Ishikawa (cell line): ENCODE measurements around the gene ROBO2.

Source experiments
- CEBPB ChIP-seq: IDR thresholded peaks from 2 replicates; pipeline ENCODE4 v1.6.1; 2012
- CREB1 ChIP-seq: IDR thresholded peaks from 2 replicates; pipeline ENCODE4 v1.6.1; 2012; ENCODE audit warnings: low read depth
- EGR1 ChIP-seq: IDR thresholded peaks from 2 replicates; pipeline ENCODE4 v1.6.1; 2012
- EP300 ChIP-seq: IDR thresholded peaks from 2 replicates; pipeline ENCODE4 v1.6.1; 2012; ENCODE audit warnings: borderline replicate concordance
- FOXM1 ChIP-seq: IDR thresholded peaks from 2 replicates; pipeline ENCODE4 v1.6.1; 2012; ENCODE audit warnings: low read depth, borderline replicate concordance
- NFIC ChIP-seq: IDR thresholded peaks from 2 replicates; pipeline ENCODE4 v1.6.1; 2012
- RAD21 ChIP-seq: IDR thresholded peaks from 2 replicates; pipeline ENCODE4 v1.6.1; 2012; ENCODE audit warnings: low read depth
- TAF1 ChIP-seq: IDR thresholded peaks from 2 replicates; pipeline ENCODE4 v1.6.1; 2012; ENCODE audit warnings: low read depth, mild to moderate bottlenecking
- TCF12 ChIP-seq: IDR thresholded peaks from 2 replicates; pipeline ENCODE4 v1.6.1; 2012; ENCODE audit warnings: low read depth
- TEAD4 ChIP-seq: IDR thresholded peaks from 2 replicates; pipeline ENCODE4 v1.6.1; 2012
- YY1 ChIP-seq: IDR thresholded peaks from 2 replicates; pipeline ENCODE4 v1.6.1; 2012; ENCODE audit warnings: low read depth
- ZBTB7A ChIP-seq: IDR thresholded peaks from 2 replicates; pipeline ENCODE4 v1.6.1; 2012; ENCODE audit warnings: low read depth
- TF ChIP-seq, protein P1 (sequence below): IDR thresholded peaks from 2 replicates; pipeline ENCODE4 v1.6.1; 2012
- TF ChIP-seq, protein P2 (sequence below): IDR thresholded peaks from 2 replicates; pipeline ENCODE4 v1.6.1; 2012
- TF ChIP-seq, protein P3 (sequence below): IDR thresholded peaks from 2 replicates; pipeline ENCODE4 v1.6.1; 2012; ENCODE audit warnings: low read depth, mild to moderate bottlenecking

The ROBO2 gene

DNA sequence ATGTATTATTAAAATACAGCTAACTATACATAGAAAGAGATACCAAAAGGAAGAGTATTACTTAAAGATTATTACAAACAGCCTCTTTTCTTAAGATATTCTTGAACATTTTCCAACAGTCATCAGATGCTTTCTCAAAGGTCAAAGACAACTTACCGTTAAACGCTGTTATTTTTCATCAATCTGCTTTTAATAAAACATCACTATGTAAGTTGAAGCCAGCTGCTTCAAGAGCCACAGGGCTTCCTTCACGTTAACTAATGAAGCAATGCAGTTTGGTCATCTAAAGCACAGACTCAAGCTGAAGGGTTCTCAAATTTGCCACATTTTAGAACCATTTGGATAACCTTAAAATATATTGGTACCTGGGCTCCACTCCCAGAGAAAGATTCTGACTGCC lies 578.8 kb downstream of the ROBO2 start:
- no peak for TF ChIP-seq TAF1
- TF ChIP-seq, protein P1, sequence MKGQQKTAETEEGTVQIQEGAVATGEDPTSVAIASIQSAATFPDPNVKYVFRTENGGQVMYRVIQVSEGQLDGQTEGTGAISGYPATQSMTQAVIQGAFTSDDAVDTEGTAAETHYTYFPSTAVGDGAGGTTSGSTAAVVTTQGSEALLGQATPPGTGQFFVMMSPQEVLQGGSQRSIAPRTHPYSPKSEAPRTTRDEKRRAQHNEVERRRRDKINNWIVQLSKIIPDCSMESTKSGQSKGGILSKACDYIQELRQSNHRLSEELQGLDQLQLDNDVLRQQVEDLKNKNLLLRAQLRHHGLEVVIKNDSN: no peak
- no peak for TF ChIP-seq NFIC
- TF ChIP-seq ZBTB7A: no peak
- no peak for TF ChIP-seq FOXM1
- no peak for TF ChIP-seq EGR1
- no peak for TF ChIP-seq TEAD4
- TF ChIP-seq, protein P2, sequence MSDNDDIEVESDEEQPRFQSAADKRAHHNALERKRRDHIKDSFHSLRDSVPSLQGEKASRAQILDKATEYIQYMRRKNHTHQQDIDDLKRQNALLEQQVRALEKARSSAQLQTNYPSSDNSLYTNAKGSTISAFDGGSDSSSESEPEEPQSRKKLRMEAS: no peak
- no peak for TF ChIP-seq CEBPB
- TF ChIP-seq, protein P3, sequence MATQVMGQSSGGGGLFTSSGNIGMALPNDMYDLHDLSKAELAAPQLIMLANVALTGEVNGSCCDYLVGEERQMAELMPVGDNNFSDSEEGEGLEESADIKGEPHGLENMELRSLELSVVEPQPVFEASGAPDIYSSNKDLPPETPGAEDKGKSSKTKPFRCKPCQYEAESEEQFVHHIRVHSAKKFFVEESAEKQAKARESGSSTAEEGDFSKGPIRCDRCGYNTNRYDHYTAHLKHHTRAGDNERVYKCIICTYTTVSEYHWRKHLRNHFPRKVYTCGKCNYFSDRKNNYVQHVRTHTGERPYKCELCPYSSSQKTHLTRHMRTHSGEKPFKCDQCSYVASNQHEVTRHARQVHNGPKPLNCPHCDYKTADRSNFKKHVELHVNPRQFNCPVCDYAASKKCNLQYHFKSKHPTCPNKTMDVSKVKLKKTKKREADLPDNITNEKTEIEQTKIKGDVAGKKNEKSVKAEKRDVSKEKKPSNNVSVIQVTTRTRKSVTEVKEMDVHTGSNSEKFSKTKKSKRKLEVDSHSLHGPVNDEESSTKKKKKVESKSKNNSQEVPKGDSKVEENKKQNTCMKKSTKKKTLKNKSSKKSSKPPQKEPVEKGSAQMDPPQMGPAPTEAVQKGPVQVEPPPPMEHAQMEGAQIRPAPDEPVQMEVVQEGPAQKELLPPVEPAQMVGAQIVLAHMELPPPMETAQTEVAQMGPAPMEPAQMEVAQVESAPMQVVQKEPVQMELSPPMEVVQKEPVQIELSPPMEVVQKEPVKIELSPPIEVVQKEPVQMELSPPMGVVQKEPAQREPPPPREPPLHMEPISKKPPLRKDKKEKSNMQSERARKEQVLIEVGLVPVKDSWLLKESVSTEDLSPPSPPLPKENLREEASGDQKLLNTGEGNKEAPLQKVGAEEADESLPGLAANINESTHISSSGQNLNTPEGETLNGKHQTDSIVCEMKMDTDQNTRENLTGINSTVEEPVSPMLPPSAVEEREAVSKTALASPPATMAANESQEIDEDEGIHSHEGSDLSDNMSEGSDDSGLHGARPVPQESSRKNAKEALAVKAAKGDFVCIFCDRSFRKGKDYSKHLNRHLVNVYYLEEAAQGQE: no peak
- no peak for TF ChIP-seq RAD21
- TF ChIP-seq YY1: no peak
- no peak for TF ChIP-seq EP300
- TF ChIP-seq CREB1: no peak
- no peak for TF ChIP-seq TCF12

DNA sequence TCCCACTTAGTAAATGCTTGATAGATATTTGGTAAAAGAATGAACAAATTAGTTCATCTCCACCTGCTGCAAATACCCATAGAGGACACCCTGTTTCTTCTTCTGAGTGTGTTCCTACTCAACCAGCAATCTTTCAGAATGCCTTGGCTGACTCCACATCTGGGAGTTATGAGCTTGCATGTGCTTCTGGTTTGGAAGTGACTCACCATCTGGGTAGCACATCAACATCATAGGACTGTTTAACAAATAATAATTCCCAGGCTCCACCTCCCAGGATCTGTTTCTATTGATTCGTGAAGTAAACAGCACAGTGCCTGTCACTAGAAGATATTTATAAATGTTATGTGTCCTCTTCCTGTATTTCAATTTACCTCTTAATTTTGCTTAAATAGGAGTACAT lies 580.1 kb downstream of the ROBO2 start:
- TF ChIP-seq EP300 (no peak), ZBTB7A (no peak), FOXM1 (no peak)
- TF ChIP-seq, protein P2: no peak

DNA sequence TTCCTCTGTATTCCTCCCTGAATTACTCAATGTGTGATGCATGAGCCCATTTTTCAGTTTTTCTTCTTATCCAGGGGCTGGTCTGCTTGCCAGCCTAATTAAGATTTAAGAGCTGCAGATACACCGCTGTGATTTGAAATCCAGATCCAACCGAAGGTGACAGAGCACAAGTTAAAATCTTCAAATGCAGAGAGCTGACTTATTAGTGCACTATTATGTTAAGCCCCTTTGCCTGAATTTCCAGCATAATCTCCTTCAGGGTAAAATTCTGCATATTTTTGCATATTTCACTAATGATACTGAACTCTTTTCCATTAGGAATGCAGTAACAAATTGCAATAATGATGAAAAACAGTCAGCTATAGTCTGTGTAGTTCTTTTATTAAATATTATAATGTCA lies 583.6 kb downstream of the ROBO2 start:
- TF ChIP-seq EGR1 (no peak), TCF12 (no peak), TEAD4 (no peak), FOXM1 (no peak), CEBPB (no peak), YY1 (no peak), ZBTB7A (no peak), RAD21 (no peak)
- TF ChIP-seq, protein P3: no peak
- TF ChIP-seq, protein P1: no peak
- TF ChIP-seq, protein P2: no peak

DNA sequence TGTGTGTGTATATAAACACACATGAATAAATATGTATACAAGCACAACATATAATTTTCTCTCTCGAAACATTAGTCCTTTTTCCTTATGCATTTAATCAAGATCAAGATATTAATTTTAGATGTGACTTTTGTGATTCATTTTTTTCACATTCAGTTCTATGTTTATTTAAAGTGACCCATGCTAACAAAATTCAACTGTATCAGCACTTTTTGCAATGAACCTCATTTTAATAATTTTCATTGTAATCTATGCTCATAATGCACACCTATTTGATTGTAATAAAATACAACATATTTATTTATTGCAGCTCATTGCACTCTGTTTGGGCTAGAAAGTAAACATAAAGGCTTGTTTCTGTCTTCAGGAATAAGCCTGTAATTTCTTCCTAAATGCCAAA lies 586.3 kb downstream of the ROBO2 start:
- TF ChIP-seq TCF12 (no peak), ZBTB7A (no peak), RAD21 (no peak), TAF1 (no peak), EGR1 (no peak), EP300 (no peak), CEBPB (no peak), CREB1 (no peak), FOXM1 (no peak), NFIC (no peak), TEAD4 (no peak), YY1 (no peak)
- TF ChIP-seq, protein P2: no peak
- TF ChIP-seq, protein P1: no peak
- TF ChIP-seq, protein P3: no peak
